Activated T-cell treated with anti-CD3 and anti-CD28 coated beads for 4 hours (primary cell): ENCODE measurements around the gene GLIPR1.
A peak's percentile ranks its signal among the peaks of the same experiment; 100 is the strongest.
"Not testable (repeated sequence)": the region's sequence is repeated elsewhere in the genome, so short reads cannot be mapped to it uniquely, and the experiment has no call there.

ENCODE experiments used
- DNase-seq: peaks from one replicate; pipeline ENCODE4 v3.0.0-alpha.2; 2020

GLIPR1 gene

GRCh38 chr12:75480469-75480949 lies at the start of gene GLIPR1:
GLIPR1 (plus strand) TSS chr12:75480755; CDS start chr12:75480881, 126 bp downstream.
- peak; percentile 51 for DNase-seq

GRCh38 chr12:75432924-75433323 lies 47.6 kb upstream of the GLIPR1 start:
- no peak for DNase-seq

GRCh38 chr12:75437564-75437963 lies 43.0 kb upstream of the GLIPR1 start:
- no peak for DNase-seq

- DNase-seq: no peak
Observed at GRCh38 chr12:75438059-75438754, 42.3 kb upstream of the GLIPR1 start.

- DNase-seq: no peak
Observed at GRCh38 chr12:75439048-75439447, 41.5 kb upstream of the GLIPR1 start.

- no peak for DNase-seq
Observed at GRCh38 chr12:75439930-75440329, 40.6 kb upstream of the GLIPR1 start.

- DNase-seq: not testable (repeated sequence)
Observed at GRCh38 chr12:75441687-75442449, 38.7 kb upstream of the GLIPR1 start.

- not testable (repeated sequence) for DNase-seq
Observed at GRCh38 chr12:75442454-75442853, 38.1 kb upstream of the GLIPR1 start.

- DNase-seq: no peak
Observed at GRCh38 chr12:75443709-75444108, 36.8 kb upstream of the GLIPR1 start.

- DNase-seq: no peak
Observed at GRCh38 chr12:75444429-75445136, 36.0 kb upstream of the GLIPR1 start.

- not testable (repeated sequence) for DNase-seq
Observed at GRCh38 chr12:75445137-75445507, 35.4 kb upstream of the GLIPR1 start.

GRCh38 chr12:75446857-75447256 lies 33.7 kb upstream of the GLIPR1 start:
- DNase-seq: no peak

GRCh38 chr12:75447691-75448393 lies 32.7 kb upstream of the GLIPR1 start:
- no peak for DNase-seq

GRCh38 chr12:75452675-75453330 lies 27.8 kb upstream of the GLIPR1 start:
- no peak for DNase-seq

GRCh38 chr12:75455839-75456238 lies 24.7 kb upstream of the GLIPR1 start:
- no peak for DNase-seq

GRCh38 chr12:75457191-75457590 lies 23.4 kb upstream of the GLIPR1 start:
- DNase-seq: no peak

GRCh38 chr12:75457866-75458265 lies 22.7 kb upstream of the GLIPR1 start:
- not testable (repeated sequence) for DNase-seq

GRCh38 chr12:75459755-75460154 lies 20.8 kb upstream of the GLIPR1 start:
- DNase-seq: no peak

- no peak for DNase-seq
Observed at GRCh38 chr12:75460204-75460603, 20.4 kb upstream of the GLIPR1 start.

- no peak for DNase-seq
Observed at GRCh38 chr12:75471902-75472890, 8.4 kb upstream of the GLIPR1 start.

- DNase-seq: no peak
Observed at GRCh38 chr12:75474116-75474515, 6.4 kb upstream of the GLIPR1 start.
